GM19023 (cell line): ENCODE results near the gene NME3.

Source experiments
- ATAC-seq: cut with Tn5 transposase; IDR thresholded peaks from one replicate; pipeline ENCODE4 v1.9.1; 2021; ENCODE audit warnings: mild to moderate bottlenecking, moderate library complexity; ENCODE audit not compliant: unreplicated experiment

Gene NME3

GRCh38 chr16:1729445-1729844, 41.9 kb downstream of the NME3 start:
- ATAC-seq: no peak

GRCh38 chr16:1729026-1729425, 42.3 kb downstream of the NME3 start:
- ATAC-seq: no peak

DNA sequence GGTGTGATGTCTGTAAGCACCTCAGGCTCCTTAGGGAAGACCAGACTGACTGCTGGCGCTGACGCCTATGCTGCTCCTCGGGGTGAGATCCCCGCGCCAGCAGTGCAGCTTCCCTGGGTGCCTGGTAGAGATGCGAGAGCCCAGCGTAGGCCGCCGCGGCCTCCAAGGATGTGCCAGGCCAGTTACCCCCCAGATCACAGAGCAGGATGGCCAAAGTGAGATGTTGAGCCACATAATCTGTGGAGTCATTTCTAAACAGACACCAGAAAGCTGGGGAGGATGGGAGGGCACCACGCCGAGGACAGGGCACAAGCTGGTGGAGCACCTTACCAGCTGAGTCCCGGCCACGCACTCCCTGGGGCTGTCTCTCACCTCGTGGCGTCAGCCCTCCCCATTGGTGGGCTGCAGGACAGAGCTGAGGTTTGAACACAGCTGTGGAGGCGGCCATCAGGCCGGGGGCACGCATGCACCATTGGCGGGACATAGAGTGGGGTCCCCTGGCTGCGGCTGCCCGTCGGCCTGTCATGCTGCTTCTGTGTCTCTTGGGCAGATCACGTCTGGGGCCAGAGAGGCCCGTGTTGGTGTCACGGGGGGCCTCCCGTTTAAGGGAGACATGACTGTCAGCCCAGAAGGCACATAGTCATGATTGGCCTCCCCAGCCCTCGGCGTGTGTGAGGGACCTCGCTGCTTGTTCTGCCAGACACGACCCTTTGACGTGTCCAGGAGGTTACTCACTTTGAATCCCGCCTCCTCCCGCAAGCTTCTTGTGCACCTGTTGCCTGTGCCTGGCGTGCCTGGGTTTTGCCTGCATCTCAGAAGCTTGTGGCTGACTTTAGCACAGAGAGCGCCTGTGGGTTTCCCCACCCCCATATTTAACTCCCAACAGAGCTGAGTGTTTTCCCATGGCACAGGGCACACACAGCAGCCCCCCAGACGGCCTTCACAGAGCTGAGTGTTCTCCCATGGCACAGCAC, 43.4 kb downstream of the NME3 start:
- no peak for ATAC-seq

GRCh38 chr16:1726661-1727502, 44.5 kb downstream of the NME3 start:
- no peak for ATAC-seq

GRCh38 chr16:1724491-1724890, 46.9 kb downstream of the NME3 start:
- no peak for ATAC-seq

- no peak for ATAC-seq
Observed at GRCh38 chr16:1723450-1724147, 47.7 kb downstream of the NME3 start.

DNA sequence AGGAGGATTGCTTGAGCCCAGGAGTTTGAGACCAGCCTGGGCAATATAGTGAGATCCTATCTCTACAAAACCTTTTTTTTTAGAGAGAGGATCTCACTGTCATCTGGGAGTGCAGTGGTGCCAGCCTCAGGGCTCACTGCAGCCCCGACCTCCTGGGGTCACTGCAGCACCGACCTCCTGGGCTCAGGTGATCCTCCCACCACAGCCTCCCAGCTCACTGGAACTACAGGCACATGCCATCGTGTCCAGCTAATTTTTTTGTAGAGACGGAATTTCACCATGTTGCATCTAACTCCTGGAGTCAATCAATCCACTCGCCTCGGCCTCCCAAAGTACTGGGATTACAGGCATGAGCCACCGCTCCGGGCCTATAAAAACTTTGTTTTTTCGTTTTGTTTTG, 50.0 kb downstream of the NME3 start:
- ATAC-seq: no peak
